Neuronal stem cell (in vitro differentiated cells): ENCODE measurements around the gene TBC1D10B.
A peak's percentile ranks its signal among the peaks of the same experiment; 100 is the strongest.

Experiments used
- DNase-seq: peaks from one replicate; pipeline ENCODE4 v3.0.0-alpha.2; 2013; ENCODE audit warnings: low spot score
- H2AFZ ChIP-seq: one replicate; pipeline ENCODE4 v1.6.1; 2013; ENCODE audit warnings: mild to moderate bottlenecking, low read length, inconsistent platforms
- H2AK5ac ChIP-seq: 2 replicates; pipeline ENCODE4 v1.6.1; 2013; ENCODE audit warnings: low read depth, mild to moderate bottlenecking, inconsistent platforms, low read length, moderate library complexity, mixed read lengths
- H2BK120ac ChIP-seq: 2 replicates; pipeline ENCODE4 v1.6.1; 2013; ENCODE audit warnings: low read depth, mild to moderate bottlenecking, inconsistent platforms, low read length, moderate library complexity, mixed read lengths
- H2BK12ac ChIP-seq: one replicate; pipeline ENCODE4 v1.6.1; 2013; ENCODE audit warnings: low read length, inconsistent platforms
- H2BK15ac ChIP-seq: 2 replicates; pipeline ENCODE4 v1.6.1; 2013; ENCODE audit warnings: mild to moderate bottlenecking, low read length, inconsistent platforms, mixed read lengths
- H2BK5ac ChIP-seq: one replicate; pipeline ENCODE4 v1.6.1; 2013; ENCODE audit warnings: inconsistent platforms, mild to moderate bottlenecking, low read length, moderate library complexity
- H3K14ac ChIP-seq: one replicate; pipeline ENCODE4 v1.6.1; 2013; ENCODE audit warnings: low read length, inconsistent platforms
- H3K18ac ChIP-seq: 2 replicates; pipeline ENCODE4 v1.6.1; 2013; ENCODE audit warnings: low read length, inconsistent platforms
- H3K23ac ChIP-seq: 2 replicates; pipeline ENCODE4 v1.6.1; 2013; ENCODE audit warnings: low read depth, mild to moderate bottlenecking, mixed read lengths, low read length, inconsistent platforms; ENCODE audit not compliant: poor library complexity
- H3K27ac ChIP-seq: replicated peaks from 3 replicates; pipeline ENCODE4 v1.5.1; 2013; ENCODE audit warnings: low read length, inconsistent platforms
- H3K27me3 ChIP-seq, 3 experiments: 2 replicates each; pipeline ENCODE4 v1.6.1; 2013; ENCODE audit warnings: low read length in 3 of 3, mild to moderate bottlenecking in 2 of 3, inconsistent platforms in 1 of 3, low read depth in 1 of 3, mixed read lengths in 1 of 3, moderate library complexity in 1 of 3; ENCODE audit not compliant: control insufficient read depth in 3 of 3, insufficient read depth in 3 of 3
- H3K36me3 ChIP-seq, 2 donors: replicated peaks in 1 of 2; 2 replicates each; pipeline ENCODE4 v1.6.1; 2013; ENCODE audit warnings: low read length in 2 of 2; ENCODE audit not compliant: control insufficient read depth in 2 of 2, insufficient read depth in 2 of 2
- H3K4ac ChIP-seq: 2 replicates; pipeline ENCODE4 v1.6.1; 2013; ENCODE audit warnings: inconsistent platforms, mild to moderate bottlenecking, low read length, moderate library complexity
- H3K4me1 ChIP-seq, 2 donors: 1 replicate in 1 of 2; 2 replicates in 1 of 2; pipeline ENCODE4 v1.6.1; 2013; ENCODE audit warnings: low read length in 2 of 2, low read depth in 1 of 2; ENCODE audit not compliant: control insufficient read depth in 2 of 2, insufficient read depth in 1 of 2
- H3K4me2 ChIP-seq: one replicate; pipeline ENCODE4 v1.6.1; 2013; ENCODE audit warnings: mild to moderate bottlenecking, low read length, inconsistent platforms; ENCODE audit not compliant: insufficient read depth, poor library complexity, severe bottlenecking
- H3K4me3 ChIP-seq, 2 donors: 2 replicates each; pipeline ENCODE4 v1.5.1; 2013; ENCODE audit warnings: low read length in 2 of 2, mild to moderate bottlenecking in 2 of 2, inconsistent platforms in 1 of 2, moderate library complexity in 1 of 2
- H3K79me1 ChIP-seq: one replicate; pipeline ENCODE4 v1.6.1; 2013; ENCODE audit warnings: low read depth, mild to moderate bottlenecking, inconsistent platforms, low read length, moderate library complexity
- H3K9ac ChIP-seq: one replicate; pipeline ENCODE4 v1.6.1; 2013; ENCODE audit warnings: mild to moderate bottlenecking, low read depth, low read length, inconsistent platforms; ENCODE audit not compliant: poor library complexity
- H3K9me3 ChIP-seq, 2 donors: replicated peaks in 1 of 2; 2 replicates each; pipeline versions ENCODE3 to v1.6.1; 2013; ENCODE audit warnings: low read length in 2 of 2, mild to moderate bottlenecking in 2 of 2, inconsistent platforms in 1 of 2, low read depth in 1 of 2, mixed read lengths in 1 of 2, moderate library complexity in 1 of 2; ENCODE audit not compliant: control insufficient read depth in 2 of 2, insufficient read depth in 1 of 2
- H4K8ac ChIP-seq: one replicate; pipeline ENCODE4 v1.6.1; 2013; ENCODE audit warnings: low read depth, mild to moderate bottlenecking, inconsistent platforms, low read length, moderate library complexity
- H4K91ac ChIP-seq: one replicate; pipeline ENCODE4 v1.6.1; 2013; ENCODE audit warnings: low read length, low read depth, mild to moderate bottlenecking, inconsistent platforms; ENCODE audit not compliant: poor library complexity
- WGBS, 2 donors: extraction: QIAGEN DNeasy Blood & Tissue Kit; methylation state at CpG; one replicate each; pipeline ENCODE4 v1.1.7; 2013; ENCODE audit warnings: missing lambda C conversion rate in 2 of 2, mixed read lengths in 1 of 2; ENCODE audit not compliant: insufficient read length in 2 of 2, insufficient replicate concordance in 1 of 2; ENCODE audit errors: extremely low coverage in 2 of 2; 5-methylcytosine and 5-hydroxymethylcytosine counted together

Gene TBC1D10B

GRCh38 chr16:30359871-30360170, 10.5 kb downstream of the TBC1D10B start:
- H3K18ac ChIP-seq: no peak overlapping the region
- H2BK120ac ChIP-seq: no peak overlapping the region
- H3K36me3 ChIP-seq: peaks cover 13 to 65% of the 10 kb centered on the region in 2 donors
- H2AK5ac ChIP-seq: no peak overlapping the region
- H3K9ac ChIP-seq: no peak overlapping the region
- H3K23ac ChIP-seq: no peak overlapping the region
- H3K14ac ChIP-seq: no peak overlapping the region
- no peak overlapping the region for H4K8ac ChIP-seq
- H2AFZ ChIP-seq: no peak overlapping the region
- no peak overlapping the region for H2BK12ac ChIP-seq
- no peaks in the 10 kb centered on the region for H3K9me3 ChIP-seq
- H3K4me1 ChIP-seq: peaks cover 3 to 6% of the 10 kb centered on the region in 2 donors
- no peak overlapping the region for H3K4ac ChIP-seq
- no peak overlapping the region for H3K4me3 ChIP-seq
- no peak overlapping the region for H3K27ac ChIP-seq
- DNase-seq: no peak
- H3K79me1 ChIP-seq: peaks cover 2% of the 10 kb centered on the region
- H3K4me2 ChIP-seq: no peak overlapping the region
- H2BK15ac ChIP-seq: no peak overlapping the region
- H4K91ac ChIP-seq: no peak overlapping the region
- no peak overlapping the region for H2BK5ac ChIP-seq
- WGBS, 2 donors: no CpG with 5 or more reads among the region's 6 CpGs
- no peaks in the 10 kb centered on the region for H3K27me3 ChIP-seq

GRCh38 chr16:30358990-30359870, 11.1 kb downstream of the TBC1D10B start:
- Histone ChIP-seq H3K79me1 (peaks cover 6% of the 10 kb centered on the region), H3K4ac (no peak overlapping the region), H2BK5ac (no peak overlapping the region), H3K23ac (no peak overlapping the region), H3K27ac (no peak overlapping the region), H4K8ac (no peak overlapping the region), H3K18ac (peak overlapping the region; percentile 3), H2BK15ac (no peak overlapping the region), H2AFZ (no peak overlapping the region), H2BK12ac (no peak overlapping the region), H3K14ac (peak overlapping the region; percentile 63), H2AK5ac (no peak overlapping the region), H3K36me3 (peaks cover 9 to 59% of the 10 kb centered on the region in 2 donors), H3K27me3 (no peaks in the 10 kb centered on the region), H3K4me1 (peaks cover 6 to 8% of the 10 kb centered on the region in 2 donors), H3K4me2 (no peak overlapping the region), H3K4me3 (no peak overlapping the region), H3K9ac (peak overlapping the region; percentile 50), H3K9me3 (no peaks in the 10 kb centered on the region), H4K91ac (no peak overlapping the region), H2BK120ac (no peak overlapping the region)
- WGBS, 2 donors: no CpG with 5 or more reads among the region's 28 CpGs
- DNase-seq: no peak

- Histone ChIP-seq H3K9ac (peak overlapping the region; percentile 50), H3K4me3 (no peak overlapping the region), H3K27ac (no peak overlapping the region), H4K8ac (no peak overlapping the region), H2BK120ac (no peak overlapping the region), H3K14ac (no peak overlapping the region), H3K27me3 (no peaks in the 10 kb centered on the region), H3K23ac (no peak overlapping the region), H4K91ac (no peak overlapping the region), H3K4me1 (peaks cover 8 to 10% of the 10 kb centered on the region in 2 donors), H2AFZ (no peak overlapping the region), H2BK15ac (no peak overlapping the region), H2AK5ac (no peak overlapping the region), H3K4ac (no peak overlapping the region), H3K79me1 (peaks cover 9% of the 10 kb centered on the region), H3K36me3 (peaks cover 12 to 63% of the 10 kb centered on the region in 2 donors), H3K18ac (no peak overlapping the region), H3K4me2 (no peak overlapping the region), H2BK5ac (no peak overlapping the region), H3K9me3 (no peaks in the 10 kb centered on the region), H2BK12ac (no peak overlapping the region)
- no peak for DNase-seq
- WGBS, 2 donors: no CpG with 5 or more reads among the region's 9 CpGs
These were observed 11.7 kb downstream of the TBC1D10B start for GRCh38 chr16:30358577-30358936.

- Histone ChIP-seq H3K4ac (no peak overlapping the region), H3K9me3 (no peaks in the 10 kb centered on the region), H4K91ac (no peak overlapping the region), H2BK5ac (no peak overlapping the region), H2BK15ac (no peak overlapping the region), H3K4me1 (peaks cover 8 to 10% of the 10 kb centered on the region in 2 donors), H3K4me3 (no peak overlapping the region), H3K27ac (no peak overlapping the region), H3K14ac (no peak overlapping the region), H3K4me2 (no peak overlapping the region), H2AK5ac (no peak overlapping the region), H3K36me3 (peaks cover 18 to 64% of the 10 kb centered on the region in 2 donors), H4K8ac (no peak overlapping the region), H3K27me3 (no peaks in the 10 kb centered on the region), H2BK12ac (no peak overlapping the region), H3K23ac (no peak overlapping the region), H3K9ac (peak overlapping the region; percentile 51), H3K79me1 (peaks cover 10% of the 10 kb centered on the region), H2AFZ (no peak overlapping the region), H2BK120ac (no peak overlapping the region), H3K18ac (no peak overlapping the region)
- DNase-seq: no peak
- WGBS, 2 donors: no CpG with 5 or more reads among the region's 37 CpGs
These were observed 12.3 kb downstream of the TBC1D10B start for GRCh38 chr16:30357715-30358576.
